WTC11 (cell line): ENCODE data around the gene EEF1AKMT3. TPM values are rescaled to one million over a fixed set of nuclear protein-coding genes. Genes with fewer than 3 reads are reported as not detected.

ENCODE experiments used
- ATAC-seq: fragments of 200-7000 bp; cut with Tn5 transposase; 2 replicates; pipeline ENCODE4 v1.10.0; 2021; ENCODE audit warnings: mild to moderate bottlenecking, moderate library complexity
- CTCF ChIA-PET: fragments of 300-600 bp; sonication (Branson Sonifier 250); formaldehyde crosslinking; loops from one replicate; lab custom pipeline; 2021; ENCODE audit warnings: antibody characterized with exemption; lab: Charles Lee
- POLR2A ChIA-PET: fragments of 350-600 bp; sonication (Branson Sonifier 250); formaldehyde crosslinking; loops from one replicate; lab custom pipeline; 2021; ENCODE audit warnings: antibody characterized with exemption; lab: Charles Lee
- DNase-seq: peaks from one replicate; pipeline ENCODE4 v3.0.0; 2021; ENCODE audit warnings: low spot score
- H3K27ac Mint-ChIP-seq: 2 replicates; pipeline ENCODE4 v1.8.0; 2021; ENCODE audit warnings: mixed read lengths
- H3K27me3 Mint-ChIP-seq: 2 replicates; pipeline ENCODE4 v1.8.0; 2021; ENCODE audit warnings: low read depth, mild to moderate bottlenecking, moderate library complexity, mixed read lengths
- H3K36me3 Mint-ChIP-seq: 2 replicates; pipeline ENCODE4 v1.8.0; 2021; ENCODE audit warnings: mixed read lengths
- H3K4me1 Mint-ChIP-seq: 2 replicates; pipeline ENCODE4 v1.8.0; 2022; ENCODE audit warnings: mixed read lengths
- H3K4me3 Mint-ChIP-seq: 2 replicates; pipeline ENCODE4 v1.8.0; 2021; ENCODE audit warnings: mild to moderate bottlenecking, moderate library complexity, mixed read lengths
- H3K9me3 Mint-ChIP-seq: 2 replicates; pipeline ENCODE4 v1.8.0; 2021; ENCODE audit warnings: mixed read lengths
- ATF1 ChIP-seq: sonication (generic); formaldehyde crosslinking; IDR thresholded peaks from 2 replicates; pipeline ENCODE4 v1.8.1; 2023; ENCODE audit warnings: mild to moderate bottlenecking, moderate library complexity, missing genetic modification reagents
- FOXJ3 ChIP-seq: sonication (generic); formaldehyde crosslinking; IDR thresholded peaks from 2 replicates; pipeline ENCODE4 v1.9.0; 2021; ENCODE audit warnings: missing genetic modification reagents, mild to moderate bottlenecking, borderline replicate concordance
- JUN ChIP-seq: sonication (generic); formaldehyde crosslinking; IDR thresholded peaks from 2 replicates; pipeline ENCODE4 v1.8.0; 2023; ENCODE audit warnings: mild to moderate bottlenecking, missing genetic modification reagents
- MYBL2 ChIP-seq: sonication (generic); formaldehyde crosslinking; IDR thresholded peaks from 2 replicates; pipeline ENCODE4 v1.8.1; 2023; ENCODE audit warnings: mild to moderate bottlenecking, moderate library complexity, missing genetic modification reagents
- NFE2L1 ChIP-seq: sonication (generic); formaldehyde crosslinking; IDR thresholded peaks from 2 replicates; pipeline ENCODE4 v1.8.1; 2023; ENCODE audit warnings: missing genetic modification reagents
- NR2C2 ChIP-seq: sonication (generic); formaldehyde crosslinking; IDR thresholded peaks from 2 replicates; pipeline ENCODE4 v1.8.0; 2022; ENCODE audit warnings: mild to moderate bottlenecking, missing genetic modification reagents
- OVOL2 ChIP-seq: fragments of 250-450 bp; sonication (Bioruptor Pico); IDR thresholded peaks from 2 replicates; pipeline ENCODE4 v1.9.0; 2021; ENCODE audit warnings: mild to moderate bottlenecking, borderline replicate concordance
- TCF7 ChIP-seq: sonication (generic); formaldehyde crosslinking; IDR thresholded peaks from 2 replicates; pipeline ENCODE4 v1.8.0; 2022; ENCODE audit warnings: mild to moderate bottlenecking, low read depth, missing genetic modification reagents, moderate library complexity
- TEAD4 ChIP-seq: sonication (generic); formaldehyde crosslinking; IDR thresholded peaks from 2 replicates; pipeline ENCODE4 v1.8.0; 2022; ENCODE audit warnings: mild to moderate bottlenecking, missing genetic modification reagents
- ZNF396 ChIP-seq: fragments of 250-450 bp; sonication (Bioruptor Pico); IDR thresholded peaks from 2 replicates; pipeline ENCODE4 v1.8.0; 2021; ENCODE audit warnings: mild to moderate bottlenecking, moderate library complexity, borderline replicate concordance
- total RNA-seq: library from RNA; stranded (reverse); gene quantifications from 3 replicates; pipeline ENCODE4 v1.2.3, GENCODE V29; 2021
- TF ChIP-seq, protein P1 (sequence below): sonication (generic); formaldehyde crosslinking; IDR thresholded peaks from 2 replicates; pipeline ENCODE4 v1.8.1; 2023; ENCODE audit warnings: mild to moderate bottlenecking, missing genetic modification reagents
- TF ChIP-seq, protein P2 (sequence below): sonication (generic); formaldehyde crosslinking; conservative IDR thresholded peaks from 2 replicates; pipeline ENCODE4 v1.8.1; 2023; ENCODE audit warnings: mild to moderate bottlenecking, low read depth, missing genetic modification reagents, moderate library complexity
- TF ChIP-seq, protein P3 (sequence below): sonication (generic); formaldehyde crosslinking; IDR thresholded peaks from 2 replicates; pipeline ENCODE4 v1.8.0; 2022; ENCODE audit warnings: mild to moderate bottlenecking, missing genetic modification reagents
- TF ChIP-seq, protein P4 (sequence below): sonication (generic); formaldehyde crosslinking; IDR thresholded peaks from 2 replicates; pipeline ENCODE4 v1.8.1; 2023; ENCODE audit warnings: mild to moderate bottlenecking, missing genetic modification reagents, borderline replicate concordance
- TF ChIP-seq, protein P5 (sequence below): fragments of 200-600 bp; IDR thresholded peaks from 2 replicates; pipeline ENCODE4 v1.8.0; 2022; ENCODE audit warnings: antibody characterized with exemption
- TF ChIP-seq, protein P6 (sequence below): sonication (generic); formaldehyde crosslinking; IDR thresholded peaks from 2 replicates; pipeline ENCODE4 v1.8.1; 2022; ENCODE audit warnings: mild to moderate bottlenecking, missing genetic modification reagents, moderate library complexity, borderline replicate concordance

The EEF1AKMT3 gene
- total RNA-seq, 1 experiment from 2014 or later, result 3.2 TPM

DNA sequence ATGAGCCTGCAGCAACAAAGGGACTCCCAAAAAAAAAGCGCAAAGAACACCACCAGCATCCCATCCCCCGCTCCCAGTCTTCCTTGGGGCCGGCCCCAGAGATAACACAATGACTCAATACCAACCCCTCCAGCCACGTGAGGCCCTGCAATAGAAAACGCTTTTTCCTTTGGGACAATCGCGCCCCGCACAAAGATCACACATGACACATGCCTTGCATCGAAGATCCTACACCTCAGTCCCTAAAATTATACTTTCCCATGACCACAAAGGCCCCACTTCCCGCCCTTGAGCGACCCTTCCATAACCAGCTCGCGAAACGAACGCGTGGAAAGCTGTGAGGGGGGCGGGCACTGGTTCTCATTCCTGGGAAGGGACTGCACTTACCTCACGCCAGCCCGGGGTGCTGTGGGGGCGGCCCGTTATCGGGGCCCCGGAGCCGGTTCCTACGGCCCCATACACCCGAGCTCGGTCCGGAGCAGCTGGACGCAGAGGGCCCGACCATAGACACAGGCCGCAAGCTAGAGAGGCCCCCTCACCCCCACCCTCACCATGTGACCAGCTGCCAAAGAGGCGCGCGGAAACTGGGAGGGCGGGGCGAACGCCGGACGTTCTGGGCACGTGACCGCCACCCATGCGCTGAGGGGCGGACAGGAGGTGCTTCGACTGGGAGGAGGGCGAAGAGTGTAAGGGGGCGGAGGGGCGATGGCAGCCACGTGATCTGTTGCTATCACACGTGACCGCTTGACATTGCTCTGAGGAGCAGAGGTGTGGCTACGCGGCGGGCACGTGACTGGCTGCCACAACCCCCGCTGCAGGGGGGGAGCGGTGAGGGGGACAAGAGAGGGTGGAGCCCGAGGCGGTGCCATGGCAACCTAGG, 20.4 kb upstream of the EEF1AKMT3 start, which contains the start of gene CDK4 (continued):
- TF ChIP-seq, protein P1, sequence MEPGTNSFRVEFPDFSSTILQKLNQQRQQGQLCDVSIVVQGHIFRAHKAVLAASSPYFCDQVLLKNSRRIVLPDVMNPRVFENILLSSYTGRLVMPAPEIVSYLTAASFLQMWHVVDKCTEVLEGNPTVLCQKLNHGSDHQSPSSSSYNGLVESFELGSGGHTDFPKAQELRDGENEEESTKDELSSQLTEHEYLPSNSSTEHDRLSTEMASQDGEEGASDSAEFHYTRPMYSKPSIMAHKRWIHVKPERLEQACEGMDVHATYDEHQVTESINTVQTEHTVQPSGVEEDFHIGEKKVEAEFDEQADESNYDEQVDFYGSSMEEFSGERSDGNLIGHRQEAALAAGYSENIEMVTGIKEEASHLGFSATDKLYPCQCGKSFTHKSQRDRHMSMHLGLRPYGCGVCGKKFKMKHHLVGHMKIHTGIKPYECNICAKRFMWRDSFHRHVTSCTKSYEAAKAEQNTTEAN (CRISPR knock-in tag), result peak; percentile 90
- TF ChIP-seq, all 79 proteins: peak for 24

DNA sequence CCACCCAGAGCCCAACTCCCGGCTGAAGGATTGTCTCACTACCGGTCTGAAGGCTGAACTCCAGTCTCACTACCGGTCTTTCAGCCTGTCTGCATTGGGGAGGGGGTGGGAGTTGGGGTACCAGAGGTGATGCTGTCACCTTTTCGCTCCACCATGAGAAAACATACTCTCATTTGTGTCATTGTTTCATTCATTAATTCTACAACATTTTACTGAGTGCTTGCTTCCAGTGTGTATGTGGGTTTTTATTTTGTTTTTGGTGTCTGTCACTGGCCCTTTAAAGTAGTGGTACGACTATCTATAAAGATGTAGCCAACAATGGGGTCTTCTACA, 19.8 kb upstream of the EEF1AKMT3 start:
- POLR2A ChIA-PET, result interaction anchor here (0.8 to 1.1 kb wide), 4 partner anchors 11 to 20 kb away, joined by 3 to 6 read pairs (median 4); partner anchors contain the start of genes EEF1AKMT3 and METTL1

DNA sequence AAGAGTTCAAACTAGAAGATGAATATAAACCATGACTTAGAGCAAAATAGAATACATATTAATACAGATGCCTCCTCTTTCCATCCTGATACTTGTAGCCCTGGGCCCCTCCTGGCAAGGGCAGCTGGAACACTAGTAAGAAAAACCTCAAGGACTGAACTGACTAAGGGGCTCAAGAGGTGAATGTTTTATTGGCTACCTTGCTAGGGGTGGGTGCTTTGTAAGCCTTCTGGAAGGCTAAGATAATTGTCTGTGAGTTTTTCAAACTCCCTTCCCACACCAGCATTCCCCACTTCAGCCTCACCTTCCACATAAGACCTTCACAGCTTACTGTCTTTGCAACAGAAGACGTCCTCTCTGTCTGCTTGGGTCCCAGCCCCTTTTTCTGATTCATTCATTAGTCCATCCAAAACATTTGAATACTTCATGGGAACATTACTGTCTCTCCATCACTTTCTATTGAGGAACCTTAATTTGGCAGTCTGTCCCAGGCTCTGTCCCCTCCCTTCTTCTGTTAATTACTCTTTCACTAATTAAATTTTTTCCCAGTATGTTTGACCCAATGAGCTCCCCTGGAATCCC, 18.6 kb upstream of the EEF1AKMT3 start:
- peak overlapping the region; percentile 89 for H3K4me3 Mint-ChIP-seq
- peaks cover 55% of the 10 kb centered on the region for H3K27me3 Mint-ChIP-seq
- H3K4me1 Mint-ChIP-seq, result peaks cover 48% of the 10 kb centered on the region
- DNase-seq (no peak), ATAC-seq (no peak)
- peaks cover 24% of the 10 kb centered on the region for H3K36me3 Mint-ChIP-seq
- POLR2A ChIA-PET, result no interaction called here
- CTCF ChIA-PET, result interaction anchor here (1.0 kb wide), 1 partner anchor 14 kb away, joined by 4 read pairs; the partner anchor contains the start of gene CYP27B1
- H3K27ac Mint-ChIP-seq, result no peak overlapping the region
- no peaks in the 10 kb centered on the region for H3K9me3 Mint-ChIP-seq
- TF ChIP-seq NR2C2 (CRISPR knock-in tag) (no peak), JUN (CRISPR knock-in tag) (no peak), NFE2L1 (CRISPR knock-in tag) (no peak)
- TF ChIP-seq, protein P2, sequence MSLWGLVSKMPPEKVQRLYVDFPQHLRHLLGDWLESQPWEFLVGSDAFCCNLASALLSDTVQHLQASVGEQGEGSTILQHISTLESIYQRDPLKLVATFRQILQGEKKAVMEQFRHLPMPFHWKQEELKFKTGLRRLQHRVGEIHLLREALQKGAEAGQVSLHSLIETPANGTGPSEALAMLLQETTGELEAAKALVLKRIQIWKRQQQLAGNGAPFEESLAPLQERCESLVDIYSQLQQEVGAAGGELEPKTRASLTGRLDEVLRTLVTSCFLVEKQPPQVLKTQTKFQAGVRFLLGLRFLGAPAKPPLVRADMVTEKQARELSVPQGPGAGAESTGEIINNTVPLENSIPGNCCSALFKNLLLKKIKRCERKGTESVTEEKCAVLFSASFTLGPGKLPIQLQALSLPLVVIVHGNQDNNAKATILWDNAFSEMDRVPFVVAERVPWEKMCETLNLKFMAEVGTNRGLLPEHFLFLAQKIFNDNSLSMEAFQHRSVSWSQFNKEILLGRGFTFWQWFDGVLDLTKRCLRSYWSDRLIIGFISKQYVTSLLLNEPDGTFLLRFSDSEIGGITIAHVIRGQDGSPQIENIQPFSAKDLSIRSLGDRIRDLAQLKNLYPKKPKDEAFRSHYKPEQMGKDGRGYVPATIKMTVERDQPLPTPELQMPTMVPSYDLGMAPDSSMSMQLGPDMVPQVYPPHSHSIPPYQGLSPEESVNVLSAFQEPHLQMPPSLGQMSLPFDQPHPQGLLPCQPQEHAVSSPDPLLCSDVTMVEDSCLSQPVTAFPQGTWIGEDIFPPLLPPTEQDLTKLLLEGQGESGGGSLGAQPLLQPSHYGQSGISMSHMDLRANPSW (CRISPR knock-in tag), result no peak
- TF ChIP-seq, protein P3, sequence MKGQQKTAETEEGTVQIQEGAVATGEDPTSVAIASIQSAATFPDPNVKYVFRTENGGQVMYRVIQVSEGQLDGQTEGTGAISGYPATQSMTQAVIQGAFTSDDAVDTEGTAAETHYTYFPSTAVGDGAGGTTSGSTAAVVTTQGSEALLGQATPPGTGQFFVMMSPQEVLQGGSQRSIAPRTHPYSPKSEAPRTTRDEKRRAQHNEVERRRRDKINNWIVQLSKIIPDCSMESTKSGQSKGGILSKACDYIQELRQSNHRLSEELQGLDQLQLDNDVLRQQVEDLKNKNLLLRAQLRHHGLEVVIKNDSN (CRISPR knock-in tag), result no peak

More for the DNA sequence above, 19.8 kb upstream of the EEF1AKMT3 start:
- peaks cover 43% of the 10 kb centered on the region for H3K27me3 Mint-ChIP-seq
- no peak for DNase-seq
- CTCF ChIA-PET, result interaction anchor here (0.9 to 1.1 kb wide), 2 partner anchors 27 to 144 kb away, joined by 3 to 5 read pairs; no protein-coding TSS in a partner anchor
- peak overlapping the region; percentile 25; the same call in 1 of the 2 replicates for H3K27ac Mint-ChIP-seq
- peaks cover 48% of the 10 kb centered on the region for H3K4me1 Mint-ChIP-seq
- ATAC-seq, result no peak
- no peaks in the 10 kb centered on the region for H3K9me3 Mint-ChIP-seq
- peaks cover 34% of the 10 kb centered on the region for H3K36me3 Mint-ChIP-seq
- peak overlapping the region; percentile 89 for H3K4me3 Mint-ChIP-seq
- TF ChIP-seq FOXJ3 (CRISPR knock-in tag) (no peak), OVOL2 (no peak), MYBL2 (CRISPR knock-in tag) (no peak), TCF7 (CRISPR knock-in tag) (no peak), ZNF396 (no peak), ATF1 (CRISPR knock-in tag) (no peak), TEAD4 (CRISPR knock-in tag) (no peak)
- TF ChIP-seq, protein P4, sequence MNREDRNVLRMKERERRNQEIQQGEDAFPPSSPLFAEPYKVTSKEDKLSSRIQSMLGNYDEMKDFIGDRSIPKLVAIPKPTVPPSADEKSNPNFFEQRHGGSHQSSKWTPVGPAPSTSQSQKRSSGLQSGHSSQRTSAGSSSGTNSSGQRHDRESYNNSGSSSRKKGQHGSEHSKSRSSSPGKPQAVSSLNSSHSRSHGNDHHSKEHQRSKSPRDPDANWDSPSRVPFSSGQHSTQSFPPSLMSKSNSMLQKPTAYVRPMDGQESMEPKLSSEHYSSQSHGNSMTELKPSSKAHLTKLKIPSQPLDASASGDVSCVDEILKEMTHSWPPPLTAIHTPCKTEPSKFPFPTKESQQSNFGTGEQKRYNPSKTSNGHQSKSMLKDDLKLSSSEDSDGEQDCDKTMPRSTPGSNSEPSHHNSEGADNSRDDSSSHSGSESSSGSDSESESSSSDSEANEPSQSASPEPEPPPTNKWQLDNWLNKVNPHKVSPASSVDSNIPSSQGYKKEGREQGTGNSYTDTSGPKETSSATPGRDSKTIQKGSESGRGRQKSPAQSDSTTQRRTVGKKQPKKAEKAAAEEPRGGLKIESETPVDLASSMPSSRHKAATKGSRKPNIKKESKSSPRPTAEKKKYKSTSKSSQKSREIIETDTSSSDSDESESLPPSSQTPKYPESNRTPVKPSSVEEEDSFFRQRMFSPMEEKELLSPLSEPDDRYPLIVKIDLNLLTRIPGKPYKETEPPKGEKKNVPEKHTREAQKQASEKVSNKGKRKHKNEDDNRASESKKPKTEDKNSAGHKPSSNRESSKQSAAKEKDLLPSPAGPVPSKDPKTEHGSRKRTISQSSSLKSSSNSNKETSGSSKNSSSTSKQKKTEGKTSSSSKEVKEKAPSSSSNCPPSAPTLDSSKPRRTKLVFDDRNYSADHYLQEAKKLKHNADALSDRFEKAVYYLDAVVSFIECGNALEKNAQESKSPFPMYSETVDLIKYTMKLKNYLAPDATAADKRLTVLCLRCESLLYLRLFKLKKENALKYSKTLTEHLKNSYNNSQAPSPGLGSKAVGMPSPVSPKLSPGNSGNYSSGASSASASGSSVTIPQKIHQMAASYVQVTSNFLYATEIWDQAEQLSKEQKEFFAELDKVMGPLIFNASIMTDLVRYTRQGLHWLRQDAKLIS, result no peak
- TF ChIP-seq, protein P5, sequence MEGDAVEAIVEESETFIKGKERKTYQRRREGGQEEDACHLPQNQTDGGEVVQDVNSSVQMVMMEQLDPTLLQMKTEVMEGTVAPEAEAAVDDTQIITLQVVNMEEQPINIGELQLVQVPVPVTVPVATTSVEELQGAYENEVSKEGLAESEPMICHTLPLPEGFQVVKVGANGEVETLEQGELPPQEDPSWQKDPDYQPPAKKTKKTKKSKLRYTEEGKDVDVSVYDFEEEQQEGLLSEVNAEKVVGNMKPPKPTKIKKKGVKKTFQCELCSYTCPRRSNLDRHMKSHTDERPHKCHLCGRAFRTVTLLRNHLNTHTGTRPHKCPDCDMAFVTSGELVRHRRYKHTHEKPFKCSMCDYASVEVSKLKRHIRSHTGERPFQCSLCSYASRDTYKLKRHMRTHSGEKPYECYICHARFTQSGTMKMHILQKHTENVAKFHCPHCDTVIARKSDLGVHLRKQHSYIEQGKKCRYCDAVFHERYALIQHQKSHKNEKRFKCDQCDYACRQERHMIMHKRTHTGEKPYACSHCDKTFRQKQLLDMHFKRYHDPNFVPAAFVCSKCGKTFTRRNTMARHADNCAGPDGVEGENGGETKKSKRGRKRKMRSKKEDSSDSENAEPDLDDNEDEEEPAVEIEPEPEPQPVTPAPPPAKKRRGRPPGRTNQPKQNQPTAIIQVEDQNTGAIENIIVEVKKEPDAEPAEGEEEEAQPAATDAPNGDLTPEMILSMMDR, result no peak
- TF ChIP-seq, protein P6, sequence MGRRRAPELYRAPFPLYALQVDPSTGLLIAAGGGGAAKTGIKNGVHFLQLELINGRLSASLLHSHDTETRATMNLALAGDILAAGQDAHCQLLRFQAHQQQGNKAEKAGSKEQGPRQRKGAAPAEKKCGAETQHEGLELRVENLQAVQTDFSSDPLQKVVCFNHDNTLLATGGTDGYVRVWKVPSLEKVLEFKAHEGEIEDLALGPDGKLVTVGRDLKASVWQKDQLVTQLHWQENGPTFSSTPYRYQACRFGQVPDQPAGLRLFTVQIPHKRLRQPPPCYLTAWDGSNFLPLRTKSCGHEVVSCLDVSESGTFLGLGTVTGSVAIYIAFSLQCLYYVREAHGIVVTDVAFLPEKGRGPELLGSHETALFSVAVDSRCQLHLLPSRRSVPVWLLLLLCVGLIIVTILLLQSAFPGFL (CRISPR knock-in tag), result no peak
